KMS-11 (cell line): ENCODE data around the gene AEN.

Experiments
- H2AFZ ChIP-seq: fragments of 200-600 bp; sonication (generic); 2 replicates; pipeline ENCODE4 v1.6.1; 2016; ENCODE audit warnings: antibody characterized with exemption, mixed run types, low read depth
- H3K27ac ChIP-seq: fragments of 200-600 bp; sonication (generic); 2 replicates; pipeline ENCODE4 v1.6.1; 2016; ENCODE audit warnings: mild to moderate bottlenecking, mixed run types
- H3K27me3 ChIP-seq: fragments of 200-600 bp; sonication (generic); 2 replicates; pipeline ENCODE4 v1.6.1; 2017; ENCODE audit warnings: mild to moderate bottlenecking, low read depth, mixed run types, moderate library complexity; ENCODE audit not compliant: insufficient read depth
- H3K36me3 ChIP-seq: fragments of 200-600 bp; sonication (generic); 2 replicates; pipeline ENCODE4 v1.6.1; 2017; ENCODE audit warnings: mild to moderate bottlenecking, mixed run types; ENCODE audit not compliant: insufficient read depth
- H3K4me1 ChIP-seq: fragments of 200-600 bp; sonication (generic); 2 replicates; pipeline ENCODE4 v1.6.1; 2016; ENCODE audit warnings: mild to moderate bottlenecking, low read depth, mixed run types; ENCODE audit not compliant: poor library complexity, severe bottlenecking
- H3K4me2 ChIP-seq: fragments of 200-600 bp; sonication (generic); 2 replicates; pipeline ENCODE4 v1.7.0; 2016; ENCODE audit warnings: mild to moderate bottlenecking, mixed run types
- H3K4me3 ChIP-seq: fragments of 200-600 bp; sonication (generic); IDR thresholded peaks from 2 replicates; pipeline ENCODE4 v1.6.1; 2017; ENCODE audit warnings: low read depth, low read length, mixed read lengths; ENCODE audit not compliant: insufficient read depth
- H3K79me2 ChIP-seq: fragments of 200-600 bp; sonication (generic); 2 replicates; pipeline ENCODE4 v1.6.1; 2016; ENCODE audit warnings: low read depth, mixed run types; ENCODE audit not compliant: insufficient read depth
- H3K9ac ChIP-seq: fragments of 200-600 bp; sonication (generic); 2 replicates; pipeline ENCODE4 v1.6.1; 2016; ENCODE audit warnings: mild to moderate bottlenecking, mixed run types
- H4K20me1 ChIP-seq: fragments of 200-600 bp; sonication (generic); 2 replicates; pipeline ENCODE4 v1.6.1; 2016; ENCODE audit warnings: mild to moderate bottlenecking, mixed run types; ENCODE audit not compliant: insufficient read depth
- CTCF ChIP-seq: fragments of 200-600 bp; sonication (generic); conservative IDR thresholded peaks from 2 replicates; pipeline ENCODE4 v1.6.1; 2017; ENCODE audit warnings: low read depth, mild to moderate bottlenecking, antibody characterized with exemption, low read length, moderate library complexity, mixed read lengths

The AEN gene

GRCh38 chr15:88645171-88646087 is 24.3 kb downstream of the AEN start:
- Histone ChIP-seq H2AFZ (no peak overlapping the region), H3K36me3 (no peaks in the 10 kb centered on the region), H3K4me2 (no peak overlapping the region), H4K20me1 (no peaks in the 10 kb centered on the region), H3K4me3 (no peak overlapping the region), H3K4me1 (peaks cover 11% of the 10 kb centered on the region), H3K27ac (no peak overlapping the region), H3K79me2 (no peaks in the 10 kb centered on the region), H3K9ac (no peak overlapping the region), H3K27me3 (no peaks in the 10 kb centered on the region)
- no peak for TF ChIP-seq CTCF

GRCh38 chr15:88646088-88646405 is 24.9 kb downstream of the AEN start:
- no peaks in the 10 kb centered on the region for H3K27me3 ChIP-seq
- no peaks in the 10 kb centered on the region for H4K20me1 ChIP-seq
- H3K4me2 ChIP-seq, result no peak overlapping the region
- no peak for TF ChIP-seq CTCF
- H3K4me3 ChIP-seq, result no peak overlapping the region
- no peaks in the 10 kb centered on the region for H3K79me2 ChIP-seq
- H3K36me3 ChIP-seq, result no peaks in the 10 kb centered on the region
- H3K4me1 ChIP-seq, result peaks cover 5% of the 10 kb centered on the region
- H3K9ac ChIP-seq, result no peak overlapping the region
- H2AFZ ChIP-seq, result no peak overlapping the region
- H3K27ac ChIP-seq, result no peak overlapping the region

GRCh38 chr15:88646951-88647350 is 25.8 kb downstream of the AEN start:
- TF ChIP-seq CTCF, result no peak
- Histone ChIP-seq H4K20me1 (no peaks in the 10 kb centered on the region), H3K4me2 (no peak overlapping the region), H3K79me2 (no peaks in the 10 kb centered on the region), H3K27me3 (no peaks in the 10 kb centered on the region), H2AFZ (no peak overlapping the region), H3K9ac (no peak overlapping the region), H3K27ac (no peak overlapping the region), H3K4me3 (no peak overlapping the region), H3K36me3 (no peaks in the 10 kb centered on the region), H3K4me1 (no peaks in the 10 kb centered on the region)

- H3K9ac ChIP-seq, result no peak overlapping the region
- H3K4me1 ChIP-seq, result no peaks in the 10 kb centered on the region
- no peaks in the 10 kb centered on the region for H3K27me3 ChIP-seq
- H3K4me2 ChIP-seq, result no peak overlapping the region
- H3K36me3 ChIP-seq, result no peaks in the 10 kb centered on the region
- TF ChIP-seq CTCF, result no peak
- H3K27ac ChIP-seq, result no peak overlapping the region
- H3K4me3 ChIP-seq, result no peak overlapping the region
- H2AFZ ChIP-seq, result no peak overlapping the region
- H3K79me2 ChIP-seq, result no peaks in the 10 kb centered on the region
- no peaks in the 10 kb centered on the region for H4K20me1 ChIP-seq
Observed at GRCh38 chr15:88647351-88648105, 26.4 kb downstream of the AEN start.
